ENCODE measurements around the gene AP1G2. TPM values are rescaled to one million over a fixed set of nuclear protein-coding genes. Genes with fewer than 3 reads are reported as not detected.

AP1G2 gene
- total and polyA plus RNA-seq, 4 donors = 12.4 to 26.6 (median 17.3) TPM

DNA sequence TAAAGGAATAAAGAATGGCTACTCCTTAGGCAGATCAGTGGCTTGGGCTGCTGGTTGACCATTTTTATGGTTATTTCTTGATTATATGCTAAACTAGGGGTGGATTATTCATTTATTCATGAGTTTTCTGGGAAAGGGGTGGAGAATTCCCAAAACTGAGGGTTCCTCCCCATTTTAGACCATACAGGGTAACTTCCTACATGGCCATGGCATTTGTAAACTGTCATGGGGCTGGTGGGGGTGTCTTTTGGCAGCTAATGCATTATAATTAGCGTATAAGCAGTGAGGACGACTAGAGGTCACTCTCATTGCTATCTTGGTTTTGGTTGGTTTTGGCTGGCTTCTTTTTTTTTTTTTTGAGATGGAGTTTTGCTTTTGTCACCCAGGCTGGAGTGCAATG, 36.6 kb upstream of the AP1G2 start (continued):
- TF ChIP-seq, protein P1, sequence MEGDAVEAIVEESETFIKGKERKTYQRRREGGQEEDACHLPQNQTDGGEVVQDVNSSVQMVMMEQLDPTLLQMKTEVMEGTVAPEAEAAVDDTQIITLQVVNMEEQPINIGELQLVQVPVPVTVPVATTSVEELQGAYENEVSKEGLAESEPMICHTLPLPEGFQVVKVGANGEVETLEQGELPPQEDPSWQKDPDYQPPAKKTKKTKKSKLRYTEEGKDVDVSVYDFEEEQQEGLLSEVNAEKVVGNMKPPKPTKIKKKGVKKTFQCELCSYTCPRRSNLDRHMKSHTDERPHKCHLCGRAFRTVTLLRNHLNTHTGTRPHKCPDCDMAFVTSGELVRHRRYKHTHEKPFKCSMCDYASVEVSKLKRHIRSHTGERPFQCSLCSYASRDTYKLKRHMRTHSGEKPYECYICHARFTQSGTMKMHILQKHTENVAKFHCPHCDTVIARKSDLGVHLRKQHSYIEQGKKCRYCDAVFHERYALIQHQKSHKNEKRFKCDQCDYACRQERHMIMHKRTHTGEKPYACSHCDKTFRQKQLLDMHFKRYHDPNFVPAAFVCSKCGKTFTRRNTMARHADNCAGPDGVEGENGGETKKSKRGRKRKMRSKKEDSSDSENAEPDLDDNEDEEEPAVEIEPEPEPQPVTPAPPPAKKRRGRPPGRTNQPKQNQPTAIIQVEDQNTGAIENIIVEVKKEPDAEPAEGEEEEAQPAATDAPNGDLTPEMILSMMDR (IDR thresholded peaks at IDR 0.05; ENCODE audit: low read depth, low read length, missing input control) = no peak
- TF ChIP-seq EGR1 (IDR thresholded peaks at IDR 0.05; ENCODE audit: low read depth in 2 of 2) (no peak), SP1 (IDR thresholded peaks at IDR 0.05) (no peak), GABPA (IDR thresholded peaks at IDR 0.05 in 1 of 2, conservative IDR thresholded peaks at IDR 0.05 in 1 of 2) (no peak), FOXA1 (IDR thresholded peaks at IDR 0.05) (no peak), TAF1 (conservative IDR thresholded peaks at IDR 0.05) (no peak), RXRA (IDR thresholded peaks at IDR 0.05) (no peak), ATF3 (IDR thresholded peaks at IDR 0.05) (no peak), HNF4A (conservative IDR thresholded peaks at IDR 0.05) (no peak), NR2F2 (IDR thresholded peaks at IDR 0.05) (no peak)
- TF ChIP-seq, protein P2, sequence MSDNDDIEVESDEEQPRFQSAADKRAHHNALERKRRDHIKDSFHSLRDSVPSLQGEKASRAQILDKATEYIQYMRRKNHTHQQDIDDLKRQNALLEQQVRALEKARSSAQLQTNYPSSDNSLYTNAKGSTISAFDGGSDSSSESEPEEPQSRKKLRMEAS (IDR thresholded peaks at IDR 0.05) = no peak

- H3K4me3 ChIP-seq (ENCODE audit: low read depth in 1 of 3, low read length in 3 of 3) = no peak overlapping the region
- TF ChIP-seq FOXA2 (IDR thresholded peaks at IDR 0.05) = no peak
- no peak for TF ChIP-seq TAF1 (conservative IDR thresholded peaks at IDR 0.05)
- TF ChIP-seq HNF4G (IDR thresholded peaks at IDR 0.05) = no peak
- TF ChIP-seq, protein P3, sequence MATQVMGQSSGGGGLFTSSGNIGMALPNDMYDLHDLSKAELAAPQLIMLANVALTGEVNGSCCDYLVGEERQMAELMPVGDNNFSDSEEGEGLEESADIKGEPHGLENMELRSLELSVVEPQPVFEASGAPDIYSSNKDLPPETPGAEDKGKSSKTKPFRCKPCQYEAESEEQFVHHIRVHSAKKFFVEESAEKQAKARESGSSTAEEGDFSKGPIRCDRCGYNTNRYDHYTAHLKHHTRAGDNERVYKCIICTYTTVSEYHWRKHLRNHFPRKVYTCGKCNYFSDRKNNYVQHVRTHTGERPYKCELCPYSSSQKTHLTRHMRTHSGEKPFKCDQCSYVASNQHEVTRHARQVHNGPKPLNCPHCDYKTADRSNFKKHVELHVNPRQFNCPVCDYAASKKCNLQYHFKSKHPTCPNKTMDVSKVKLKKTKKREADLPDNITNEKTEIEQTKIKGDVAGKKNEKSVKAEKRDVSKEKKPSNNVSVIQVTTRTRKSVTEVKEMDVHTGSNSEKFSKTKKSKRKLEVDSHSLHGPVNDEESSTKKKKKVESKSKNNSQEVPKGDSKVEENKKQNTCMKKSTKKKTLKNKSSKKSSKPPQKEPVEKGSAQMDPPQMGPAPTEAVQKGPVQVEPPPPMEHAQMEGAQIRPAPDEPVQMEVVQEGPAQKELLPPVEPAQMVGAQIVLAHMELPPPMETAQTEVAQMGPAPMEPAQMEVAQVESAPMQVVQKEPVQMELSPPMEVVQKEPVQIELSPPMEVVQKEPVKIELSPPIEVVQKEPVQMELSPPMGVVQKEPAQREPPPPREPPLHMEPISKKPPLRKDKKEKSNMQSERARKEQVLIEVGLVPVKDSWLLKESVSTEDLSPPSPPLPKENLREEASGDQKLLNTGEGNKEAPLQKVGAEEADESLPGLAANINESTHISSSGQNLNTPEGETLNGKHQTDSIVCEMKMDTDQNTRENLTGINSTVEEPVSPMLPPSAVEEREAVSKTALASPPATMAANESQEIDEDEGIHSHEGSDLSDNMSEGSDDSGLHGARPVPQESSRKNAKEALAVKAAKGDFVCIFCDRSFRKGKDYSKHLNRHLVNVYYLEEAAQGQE (IDR thresholded peaks at IDR 0.05) = no peak
- no peak for TF ChIP-seq RXRA (IDR thresholded peaks at IDR 0.05)
- no peak for TF ChIP-seq FOXA1 (IDR thresholded peaks at IDR 0.05)
- TF ChIP-seq, protein P2 (IDR thresholded peaks at IDR 0.05) = no peak
- no peak for TF ChIP-seq SP1 (IDR thresholded peaks at IDR 0.05)
- no peak for TF ChIP-seq NR2F2 (IDR thresholded peaks at IDR 0.05)
- TF ChIP-seq, protein P1 (IDR thresholded peaks at IDR 0.05; ENCODE audit: low read depth, low read length, missing input control) = no peak
- TF ChIP-seq, protein P4, sequence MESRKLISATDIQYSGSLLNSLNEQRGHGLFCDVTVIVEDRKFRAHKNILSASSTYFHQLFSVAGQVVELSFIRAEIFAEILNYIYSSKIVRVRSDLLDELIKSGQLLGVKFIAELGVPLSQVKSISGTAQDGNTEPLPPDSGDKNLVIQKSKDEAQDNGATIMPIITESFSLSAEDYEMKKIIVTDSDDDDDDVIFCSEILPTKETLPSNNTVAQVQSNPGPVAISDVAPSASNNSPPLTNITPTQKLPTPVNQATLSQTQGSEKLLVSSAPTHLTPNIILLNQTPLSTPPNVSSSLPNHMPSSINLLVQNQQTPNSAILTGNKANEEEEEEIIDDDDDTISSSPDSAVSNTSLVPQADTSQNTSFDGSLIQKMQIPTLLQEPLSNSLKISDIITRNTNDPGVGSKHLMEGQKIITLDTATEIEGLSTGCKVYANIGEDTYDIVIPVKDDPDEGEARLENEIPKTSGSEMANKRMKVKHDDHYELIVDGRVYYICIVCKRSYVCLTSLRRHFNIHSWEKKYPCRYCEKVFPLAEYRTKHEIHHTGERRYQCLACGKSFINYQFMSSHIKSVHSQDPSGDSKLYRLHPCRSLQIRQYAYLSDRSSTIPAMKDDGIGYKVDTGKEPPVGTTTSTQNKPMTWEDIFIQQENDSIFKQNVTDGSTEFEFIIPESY (IDR thresholded peaks at IDR 0.05) = no peak
- no peak for TF ChIP-seq ATF3 (IDR thresholded peaks at IDR 0.05)
- no peak for TF ChIP-seq EGR1 (IDR thresholded peaks at IDR 0.05; ENCODE audit: low read depth in 2 of 2)
- no peak for TF ChIP-seq YY1 (IDR thresholded peaks at IDR 0.05)
- TF ChIP-seq JUND (IDR thresholded peaks at IDR 0.05) = no peak
- no peak for TF ChIP-seq GABPA (IDR thresholded peaks at IDR 0.05 in 1 of 2, conservative IDR thresholded peaks at IDR 0.05 in 1 of 2)
- no peak for TF ChIP-seq RAD21 (IDR thresholded peaks at IDR 0.05)
- peaks cover 0 to under 1% (median 0%) of the 10 kb centered on the region in 4 donors for H3K4me1 ChIP-seq (ENCODE audit: control insufficient read depth in 4 of 4, insufficient read depth in 4 of 4, low read length in 3 of 4)
- no peaks in the 10 kb centered on the region for H3K36me3 ChIP-seq (ENCODE audit: control insufficient read depth in 4 of 4, insufficient read depth in 3 of 4, low read depth in 1 of 4, low read length in 3 of 4)
- H3K9me3 ChIP-seq (ENCODE audit: control insufficient read depth in 4 of 4, low read length in 3 of 4) = no peaks in the 10 kb centered on the region
- no peak overlapping the region for H3K9ac ChIP-seq (ENCODE audit: low read depth in 1 of 2, low read length in 2 of 2)
- DNase-seq (ENCODE audit: low spot score) = no peak
- no peaks in the 10 kb centered on the region for H3K27me3 ChIP-seq (ENCODE audit: control insufficient read depth in 4 of 4, insufficient read depth in 4 of 4, low read length in 3 of 4)
- H3K27ac ChIP-seq (ENCODE audit: low read depth in 1 of 2, low read length in 2 of 2) = no peak overlapping the region
- 87% methylated on average over 2 of the region's 2 CpGs for WGBS
These were observed 35.5 kb upstream of the AP1G2 start for GRCh38 chr14:23603103-23603502.
